ENCODE measurements around the gene PPM1L.

Gene PPM1L

DNA sequence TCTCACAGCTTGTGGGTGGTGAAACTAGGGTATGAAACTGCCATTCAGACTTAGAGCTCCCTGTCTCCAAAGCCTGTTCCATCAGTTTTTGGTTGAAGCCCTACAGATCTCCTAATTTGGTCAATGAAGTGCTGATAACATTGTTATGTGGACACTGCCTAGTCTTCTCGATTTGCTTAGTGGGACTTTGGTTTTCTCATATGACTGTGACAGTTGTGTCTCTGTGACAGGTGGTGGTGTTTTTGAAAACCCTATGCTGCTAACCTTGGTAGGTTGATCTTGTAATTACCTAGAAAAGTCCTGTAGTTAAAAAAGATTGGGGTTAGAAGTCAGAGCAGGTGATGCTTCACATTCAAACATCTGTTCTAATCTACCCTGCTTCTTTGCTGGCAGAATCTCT, 9.2 kb downstream of the PPM1L start:
- H3K4me3 ChIP-seq (ENCODE audit: low read length in 2 of 2) = no peak overlapping the region
- no peaks in the 10 kb centered on the region for H3K36me3 ChIP-seq (ENCODE audit: control insufficient read depth in 2 of 2, insufficient read depth in 2 of 2, low read length in 2 of 2)
- H3K4me1 ChIP-seq (ENCODE audit: control insufficient read depth, insufficient read depth, low read length) = no peaks in the 10 kb centered on the region
- H3K9me3 ChIP-seq (ENCODE audit: control insufficient read depth in 2 of 2, low read length in 2 of 2) = no peaks in the 10 kb centered on the region
- H3K27me3 ChIP-seq (ENCODE audit: control insufficient read depth in 1 of 2, insufficient read depth in 2 of 2, low read length in 2 of 2) = no peaks in the 10 kb centered on the region
- no peak overlapping the region for H3K9ac ChIP-seq (ENCODE audit: low read length in 2 of 2)
- H3K27ac ChIP-seq (ENCODE audit: low read length) = no peak overlapping the region

DNA sequence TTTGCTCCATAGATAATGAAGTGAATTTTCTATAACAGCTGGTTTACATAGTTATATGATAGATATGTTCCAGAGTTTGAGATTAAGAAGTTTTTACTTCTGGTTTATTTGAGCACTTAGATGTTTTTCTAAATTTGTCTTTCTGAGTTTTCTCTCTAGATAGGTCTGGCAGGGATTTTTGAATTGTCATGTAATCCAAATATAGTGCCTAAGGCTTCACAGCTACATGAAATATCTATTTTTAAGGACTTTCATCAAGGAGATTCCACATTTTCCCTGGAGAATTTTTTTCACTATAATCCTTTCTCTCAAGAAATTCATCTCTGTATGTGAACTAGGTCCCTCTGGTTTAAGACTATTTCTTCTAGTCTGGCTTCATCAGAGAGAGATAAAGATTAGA, 12.0 kb downstream of the PPM1L start:
- Histone ChIP-seq H3K27ac (ENCODE audit: low read length) (no peak overlapping the region), H3K4me1 (ENCODE audit: control insufficient read depth, insufficient read depth, low read length) (peaks cover 10% of the 10 kb centered on the region), H3K9ac (ENCODE audit: low read length in 2 of 2) (no peak overlapping the region), H3K27me3 (ENCODE audit: control insufficient read depth in 1 of 2, insufficient read depth in 2 of 2, low read length in 2 of 2) (no peaks in the 10 kb centered on the region), H3K4me3 (ENCODE audit: low read length in 2 of 2) (no peak overlapping the region), H3K36me3 (ENCODE audit: control insufficient read depth in 2 of 2, insufficient read depth in 2 of 2, low read length in 2 of 2) (no peaks in the 10 kb centered on the region), H3K9me3 (ENCODE audit: control insufficient read depth in 2 of 2, low read length in 2 of 2) (no peaks in the 10 kb centered on the region)

DNA sequence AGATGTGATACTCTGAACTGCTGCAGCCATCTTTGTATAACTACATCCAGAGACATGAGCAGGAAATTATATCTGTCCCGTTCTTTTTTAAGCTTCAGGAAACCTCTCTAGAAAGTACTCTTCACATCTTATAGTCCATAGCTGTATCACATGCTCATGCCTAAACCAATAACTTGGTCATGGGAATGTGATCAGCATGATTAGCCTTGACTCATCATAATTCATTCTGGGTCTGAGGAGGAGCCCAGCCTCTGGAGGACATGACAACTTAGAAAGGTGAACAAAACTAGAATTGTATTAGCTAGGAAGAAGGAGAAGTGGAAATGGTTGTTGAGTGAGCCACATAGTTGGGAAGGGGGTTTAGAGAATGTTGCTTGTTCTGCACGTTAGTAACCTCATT, 12.9 kb downstream of the PPM1L start:
- Histone ChIP-seq H3K36me3 (ENCODE audit: control insufficient read depth in 2 of 2, insufficient read depth in 2 of 2, low read length in 2 of 2) (no peaks in the 10 kb centered on the region), H3K9ac (ENCODE audit: low read length in 2 of 2) (no peak overlapping the region), H3K4me1 (ENCODE audit: control insufficient read depth, insufficient read depth, low read length) (peaks cover 10% of the 10 kb centered on the region), H3K27me3 (ENCODE audit: control insufficient read depth in 1 of 2, insufficient read depth in 2 of 2, low read length in 2 of 2) (no peaks in the 10 kb centered on the region), H3K27ac (ENCODE audit: low read length) (no peak overlapping the region), H3K4me3 (ENCODE audit: low read length in 2 of 2) (no peak overlapping the region), H3K9me3 (ENCODE audit: control insufficient read depth in 2 of 2, low read length in 2 of 2) (no peaks in the 10 kb centered on the region)

DNA sequence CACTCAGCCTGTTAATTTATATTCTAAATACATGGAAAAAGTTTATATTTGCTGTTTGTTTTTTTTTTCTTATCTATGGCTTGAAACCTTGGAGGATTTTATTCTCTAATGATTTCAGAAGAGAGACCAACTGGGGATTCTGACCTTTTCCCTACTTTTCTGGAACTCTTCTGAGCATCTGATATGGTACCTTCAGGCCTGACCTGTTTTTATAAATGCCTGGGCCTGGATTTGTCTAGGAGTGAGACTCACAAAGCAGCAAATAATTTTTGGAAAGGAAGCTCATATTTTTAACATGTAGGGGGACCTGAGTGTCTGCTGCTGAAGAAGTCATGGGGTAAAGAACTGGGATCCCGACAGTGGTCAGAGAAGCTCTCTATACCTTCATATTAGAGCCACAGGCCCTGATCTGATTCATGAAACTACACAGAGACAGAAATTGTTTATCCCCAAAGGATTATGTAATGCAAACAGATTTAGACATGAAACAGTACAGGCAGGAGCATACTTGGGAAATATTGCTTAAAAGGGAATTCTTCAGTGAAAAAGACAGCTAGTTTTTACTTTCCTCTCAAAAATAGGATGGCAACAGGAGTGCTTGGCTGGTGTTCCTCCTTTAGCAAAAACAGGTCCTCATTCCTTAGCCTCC, 15.9 kb downstream of the PPM1L start:
- H3K9me3 ChIP-seq (ENCODE audit: control insufficient read depth in 2 of 2, low read length in 2 of 2) = no peaks in the 10 kb centered on the region
- no peak overlapping the region for H3K4me3 ChIP-seq (ENCODE audit: low read length in 2 of 2)
- H3K36me3 ChIP-seq (ENCODE audit: control insufficient read depth in 2 of 2, insufficient read depth in 2 of 2, low read length in 2 of 2) = no peaks in the 10 kb centered on the region
- peaks cover 10% of the 10 kb centered on the region for H3K4me1 ChIP-seq (ENCODE audit: control insufficient read depth, insufficient read depth, low read length)
- peak overlapping the region; percentile 66 for H3K27ac ChIP-seq (ENCODE audit: low read length)
- peak overlapping the region in 1 of 2 donors; percentile 43 for H3K9ac ChIP-seq (ENCODE audit: low read length in 2 of 2)
- no peaks in the 10 kb centered on the region for H3K27me3 ChIP-seq (ENCODE audit: control insufficient read depth in 1 of 2, insufficient read depth in 2 of 2, low read length in 2 of 2)

DNA sequence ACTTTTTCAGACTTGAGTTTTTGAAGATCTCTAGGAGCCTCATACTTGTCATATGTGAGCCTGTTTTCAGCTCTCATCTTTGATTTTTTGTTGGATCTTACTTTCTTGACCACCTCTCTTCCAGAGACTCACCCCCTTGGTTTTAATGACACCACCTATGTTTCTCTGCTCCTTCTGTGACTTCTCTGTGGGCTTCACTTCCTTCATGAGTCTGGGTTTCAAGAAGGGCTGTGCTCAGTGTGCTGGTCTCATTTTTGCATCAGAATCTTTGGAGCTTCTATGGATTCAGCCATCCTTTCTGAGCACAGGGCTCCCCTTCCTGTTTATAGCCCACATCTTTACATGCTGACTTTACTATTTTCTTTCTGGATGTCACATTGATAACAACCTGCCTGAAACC, 17.7 kb downstream of the PPM1L start:
- Histone ChIP-seq H3K4me1 (ENCODE audit: control insufficient read depth, insufficient read depth, low read length) (peaks cover 13% of the 10 kb centered on the region), H3K9ac (ENCODE audit: low read length in 2 of 2) (no peak overlapping the region), H3K27ac (ENCODE audit: low read length) (peak overlapping the region; percentile 13), H3K36me3 (ENCODE audit: control insufficient read depth in 2 of 2, insufficient read depth in 2 of 2, low read length in 2 of 2) (no peaks in the 10 kb centered on the region), H3K9me3 (ENCODE audit: control insufficient read depth in 2 of 2, low read length in 2 of 2) (no peaks in the 10 kb centered on the region), H3K4me3 (ENCODE audit: low read length in 2 of 2) (no peak overlapping the region), H3K27me3 (ENCODE audit: control insufficient read depth in 1 of 2, insufficient read depth in 2 of 2, low read length in 2 of 2) (no peaks in the 10 kb centered on the region)

DNA sequence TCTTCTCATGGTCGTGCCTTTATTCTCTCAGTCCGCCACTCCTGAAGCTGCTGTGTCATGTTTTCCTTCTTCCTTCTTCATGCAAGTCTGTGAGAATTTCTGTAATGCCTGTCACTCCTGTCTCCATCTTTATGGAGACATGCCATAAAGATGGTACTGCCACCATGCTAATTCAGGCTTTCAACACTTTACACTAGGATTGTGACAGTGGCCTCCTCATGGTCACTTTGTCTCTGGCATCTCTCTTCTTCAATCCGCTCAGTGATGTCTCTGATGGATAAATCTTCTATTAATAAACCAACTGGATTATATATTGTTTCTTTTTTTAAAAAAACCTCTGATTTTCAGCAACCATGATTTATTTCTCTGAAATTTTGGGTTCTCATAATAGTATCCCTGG, 18.1 kb downstream of the PPM1L start:
- Histone ChIP-seq H3K9me3 (ENCODE audit: control insufficient read depth in 2 of 2, low read length in 2 of 2) (no peaks in the 10 kb centered on the region), H3K27ac (ENCODE audit: low read length) (no peak overlapping the region), H3K36me3 (ENCODE audit: control insufficient read depth in 2 of 2, insufficient read depth in 2 of 2, low read length in 2 of 2) (no peaks in the 10 kb centered on the region), H3K9ac (ENCODE audit: low read length in 2 of 2) (no peak overlapping the region), H3K27me3 (ENCODE audit: control insufficient read depth in 1 of 2, insufficient read depth in 2 of 2, low read length in 2 of 2) (no peaks in the 10 kb centered on the region), H3K4me1 (ENCODE audit: control insufficient read depth, insufficient read depth, low read length) (peaks cover 14% of the 10 kb centered on the region), H3K4me3 (ENCODE audit: low read length in 2 of 2) (no peak overlapping the region)

DNA sequence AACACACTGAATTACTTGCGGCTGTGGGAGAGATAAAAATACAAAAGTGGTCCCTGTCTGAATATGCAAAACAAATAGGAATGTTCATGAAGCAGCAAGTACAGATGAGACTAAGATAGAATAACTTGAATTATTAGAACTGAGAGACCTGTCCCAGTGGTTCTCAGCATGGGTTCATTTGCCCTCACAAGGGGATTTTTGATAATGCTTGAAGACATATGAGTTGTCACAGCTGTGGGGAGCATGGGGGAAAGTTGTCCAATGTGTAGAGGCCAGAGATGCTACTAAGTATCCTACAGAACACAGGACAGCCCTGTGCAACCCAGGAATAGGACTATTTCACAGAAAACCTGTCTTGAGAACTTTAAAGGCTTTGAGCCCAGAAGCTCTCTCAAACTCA, 22.4 kb downstream of the PPM1L start:
- Histone ChIP-seq H3K27ac (ENCODE audit: low read length) (no peak overlapping the region), H3K27me3 (ENCODE audit: control insufficient read depth in 1 of 2, insufficient read depth in 2 of 2, low read length in 2 of 2) (no peaks in the 10 kb centered on the region), H3K9ac (ENCODE audit: low read length in 2 of 2) (no peak overlapping the region), H3K36me3 (ENCODE audit: control insufficient read depth in 2 of 2, insufficient read depth in 2 of 2, low read length in 2 of 2) (no peaks in the 10 kb centered on the region), H3K4me3 (ENCODE audit: low read length in 2 of 2) (no peak overlapping the region), H3K4me1 (ENCODE audit: control insufficient read depth, insufficient read depth, low read length) (peaks cover 14% of the 10 kb centered on the region), H3K9me3 (ENCODE audit: control insufficient read depth in 2 of 2, low read length in 2 of 2) (no peaks in the 10 kb centered on the region)

DNA sequence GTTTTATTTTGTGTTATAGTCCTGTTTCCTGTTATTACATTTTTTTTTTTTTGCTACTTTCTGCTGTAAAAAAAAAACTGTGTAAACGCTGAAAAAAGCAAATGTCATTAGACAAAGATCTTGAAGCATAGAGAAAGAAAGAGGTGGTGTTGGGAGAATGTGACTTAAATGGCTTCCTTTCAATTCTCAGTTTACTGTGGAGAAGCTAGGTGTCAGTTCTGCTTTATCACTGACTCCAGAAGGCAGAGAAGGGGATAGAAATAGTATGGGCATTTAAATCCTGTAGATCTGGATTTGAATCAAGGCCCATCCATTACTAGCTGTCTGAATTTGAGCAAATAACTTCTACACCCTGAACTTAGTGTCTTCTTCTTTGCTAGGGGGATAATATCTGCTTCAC, 23.0 kb downstream of the PPM1L start:
- Histone ChIP-seq H3K27ac (ENCODE audit: low read length) (no peak overlapping the region), H3K36me3 (ENCODE audit: control insufficient read depth in 2 of 2, insufficient read depth in 2 of 2, low read length in 2 of 2) (no peaks in the 10 kb centered on the region), H3K27me3 (ENCODE audit: control insufficient read depth in 1 of 2, insufficient read depth in 2 of 2, low read length in 2 of 2) (no peaks in the 10 kb centered on the region), H3K4me1 (ENCODE audit: control insufficient read depth, insufficient read depth, low read length) (peaks cover 14% of the 10 kb centered on the region), H3K9ac (ENCODE audit: low read length in 2 of 2) (no peak overlapping the region), H3K4me3 (ENCODE audit: low read length in 2 of 2) (no peak overlapping the region), H3K9me3 (ENCODE audit: control insufficient read depth in 2 of 2, low read length in 2 of 2) (no peaks in the 10 kb centered on the region)

DNA sequence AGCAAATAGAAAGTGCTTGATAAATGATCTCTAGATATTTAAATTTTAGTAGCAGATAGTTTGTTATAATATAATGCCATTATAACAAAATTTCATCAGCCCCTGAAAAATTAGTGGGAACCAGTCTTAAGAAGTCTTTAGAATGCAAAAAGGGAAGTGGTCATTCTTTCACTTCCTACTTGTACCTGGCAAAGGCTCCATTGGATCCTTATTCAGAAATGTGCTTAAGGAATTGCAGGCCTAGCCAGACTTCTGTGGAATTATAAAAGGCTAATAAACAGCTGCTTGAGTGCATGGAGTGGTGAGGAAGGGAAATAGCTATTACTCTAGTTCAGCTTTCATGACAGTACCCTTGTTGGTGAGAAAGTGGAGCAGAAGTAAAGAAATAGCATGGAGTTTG, 24.2 kb downstream of the PPM1L start:
- Histone ChIP-seq H3K9me3 (ENCODE audit: control insufficient read depth in 2 of 2, low read length in 2 of 2) (no peaks in the 10 kb centered on the region), H3K27me3 (ENCODE audit: control insufficient read depth in 1 of 2, insufficient read depth in 2 of 2, low read length in 2 of 2) (no peaks in the 10 kb centered on the region), H3K27ac (ENCODE audit: low read length) (no peak overlapping the region), H3K4me1 (ENCODE audit: control insufficient read depth, insufficient read depth, low read length) (peaks cover 17% of the 10 kb centered on the region), H3K4me3 (ENCODE audit: low read length in 2 of 2) (no peak overlapping the region), H3K36me3 (ENCODE audit: control insufficient read depth in 2 of 2, insufficient read depth in 2 of 2, low read length in 2 of 2) (no peaks in the 10 kb centered on the region), H3K9ac (ENCODE audit: low read length in 2 of 2) (no peak overlapping the region)

DNA sequence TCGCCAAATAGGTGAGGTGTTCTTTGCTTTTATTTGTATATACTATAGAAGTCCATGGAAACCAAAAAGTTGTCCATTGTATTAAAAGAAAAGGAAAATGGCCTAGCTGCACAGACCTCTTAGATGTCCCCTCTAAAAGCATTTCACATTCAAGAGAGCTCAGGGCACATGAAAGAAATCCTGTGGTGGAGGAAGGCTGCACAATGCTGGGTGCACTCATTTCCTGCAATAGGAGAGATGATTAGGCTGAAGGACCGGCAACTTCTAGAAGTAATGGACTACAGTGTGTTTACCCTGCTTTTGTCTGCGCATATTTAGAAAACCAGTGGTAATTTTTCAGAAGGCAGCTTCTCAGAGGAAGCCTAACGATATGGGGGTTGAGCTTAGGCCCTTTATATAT, 25.4 kb downstream of the PPM1L start:
- no peak overlapping the region for H3K4me3 ChIP-seq (ENCODE audit: low read length in 2 of 2)
- H3K27ac ChIP-seq (ENCODE audit: low read length) = peak overlapping the region; percentile 32
- no peaks in the 10 kb centered on the region for H3K9me3 ChIP-seq (ENCODE audit: control insufficient read depth in 2 of 2, low read length in 2 of 2)
- no peak overlapping the region for H3K9ac ChIP-seq (ENCODE audit: low read length in 2 of 2)
- H3K4me1 ChIP-seq (ENCODE audit: control insufficient read depth, insufficient read depth, low read length) = peaks cover 17% of the 10 kb centered on the region
- no peaks in the 10 kb centered on the region for H3K27me3 ChIP-seq (ENCODE audit: control insufficient read depth in 1 of 2, insufficient read depth in 2 of 2, low read length in 2 of 2)
- H3K36me3 ChIP-seq (ENCODE audit: control insufficient read depth in 2 of 2, insufficient read depth in 2 of 2, low read length in 2 of 2) = no peaks in the 10 kb centered on the region

DNA sequence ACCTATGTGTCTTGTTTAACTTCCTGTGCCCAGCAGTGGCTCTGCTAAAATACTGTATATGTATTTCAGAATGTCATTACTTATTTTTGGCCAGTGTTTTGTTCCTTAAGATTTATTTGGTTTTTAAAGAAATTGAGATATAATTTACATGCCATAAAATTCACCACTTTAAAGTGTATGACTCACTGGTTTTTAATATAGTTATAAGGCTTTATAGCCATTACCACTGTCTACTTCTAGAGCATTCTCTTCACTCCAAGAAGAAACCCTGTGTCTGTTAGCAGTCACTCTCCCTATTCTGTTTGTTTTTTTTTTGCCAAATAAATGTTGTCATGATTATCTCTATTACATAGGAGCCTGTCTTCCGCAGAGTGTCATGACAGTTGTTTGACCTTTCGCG, 25.8 kb downstream of the PPM1L start:
- Histone ChIP-seq H3K9me3 (ENCODE audit: control insufficient read depth in 2 of 2, low read length in 2 of 2) (no peaks in the 10 kb centered on the region), H3K9ac (ENCODE audit: low read length in 2 of 2) (no peak overlapping the region), H3K36me3 (ENCODE audit: control insufficient read depth in 2 of 2, insufficient read depth in 2 of 2, low read length in 2 of 2) (no peaks in the 10 kb centered on the region), H3K4me3 (ENCODE audit: low read length in 2 of 2) (no peak overlapping the region), H3K27me3 (ENCODE audit: control insufficient read depth in 1 of 2, insufficient read depth in 2 of 2, low read length in 2 of 2) (no peaks in the 10 kb centered on the region), H3K27ac (ENCODE audit: low read length) (peak overlapping the region; percentile 32), H3K4me1 (ENCODE audit: control insufficient read depth, insufficient read depth, low read length) (peaks cover 17% of the 10 kb centered on the region)

All from stomach smooth muscle (tissue), 2 donors.